Spleen (tissue), 7 donors: ENCODE data around the gene CEP170.

Experiments used
- CTCF ChIP-seq, 11 experiments: fragments of 200-600 bp in 7 of 11; fragments of 450-650 bp in 4 of 11; sonication (generic) in 4 of 11; IDR thresholded peaks in 8 of 11; conservative IDR thresholded peaks in 3 of 11; 1 replicate in 7 of 11; 2 replicates in 4 of 11; pipeline versions ENCODE4 v1.4.0 to v1.8.0; 2016 to 2021; ENCODE audit warnings: antibody characterized with exemption in 11 of 11, inconsistent platforms in 4 of 11, mild to moderate bottlenecking in 1 of 11
- POLR2A ChIP-seq, 3 donors: fragments of 450-650 bp; IDR thresholded peaks; one replicate each; pipeline ENCODE4 v1.5.1; 2017; ENCODE audit warnings: antibody characterized with exemption in 3 of 3, mild to moderate bottlenecking in 1 of 3
- POLR2AphosphoS5 ChIP-seq, 3 donors: sonication (generic); formaldehyde crosslinking; IDR thresholded peaks; one replicate each; pipeline ENCODE4 v1.5.1; 2017; ENCODE audit warnings: antibody characterized with exemption in 3 of 3
- donor health status: DM: no; HTN: no; CAD: no; lungs with moderate emphysema.
- donor health status: DM: no; HTN: no; CAD: no.
- donor health status: DM: no; HTN: no; CAD: no.

DNA sequence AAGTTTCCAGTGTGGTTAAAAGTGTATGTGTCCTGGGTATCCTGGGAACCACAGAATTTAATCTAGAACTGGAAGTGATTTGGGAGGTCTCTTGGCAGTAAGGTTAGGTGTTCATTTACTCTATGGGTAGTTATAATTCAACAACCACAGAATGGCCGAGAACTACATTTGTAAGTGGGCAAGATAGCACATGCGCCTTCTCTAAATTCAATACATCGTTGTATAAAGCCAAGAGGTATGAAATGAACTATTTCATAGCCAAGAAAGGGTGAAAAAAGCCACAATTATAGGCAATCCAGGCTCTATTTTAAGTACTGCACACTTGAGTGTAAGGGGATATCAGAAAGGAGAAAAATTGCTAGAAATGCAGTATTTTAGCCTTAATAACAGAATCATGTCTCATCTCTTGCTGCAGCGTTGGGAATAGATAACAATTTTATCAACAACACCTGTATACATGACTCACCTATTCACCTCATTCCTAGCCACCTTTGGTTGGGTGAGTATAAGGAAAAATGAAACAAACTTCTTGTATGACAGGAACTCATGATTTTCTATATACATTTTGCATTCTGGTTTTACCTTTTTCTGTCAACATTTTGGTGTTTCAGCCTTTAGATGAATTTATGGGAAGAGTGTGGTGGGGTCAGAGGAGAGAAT is 5.3 kb upstream of the CEP170 start:
- TF ChIP-seq CTCF (IDR thresholded peaks at IDR 0.05 in 8 of 11, conservative IDR thresholded peaks at IDR 0.05 in 3 of 11) (no peak), POLR2A (IDR thresholded peaks at IDR 0.05) (no peak), POLR2AphosphoS5 (IDR thresholded peaks at IDR 0.05) (no peak)
